Prostate gland (tissue), 2 donors: ENCODE measurements around the gene CORO2B.

Experiments used
- POLR2A ChIP-seq: fragments of 450-650 bp; IDR thresholded peaks from one replicate; pipeline ENCODE4 v1.6.1; 2016; ENCODE audit warnings: antibody characterized with exemption, mild to moderate bottlenecking
- TF ChIP-seq, protein P1 (sequence below), 4 experiments: fragments of 200-600 bp in 2 of 4; fragments of 450-650 bp in 2 of 4; sonication (generic) in 2 of 4; IDR thresholded peaks; 1 replicate in 3 of 4; 2 replicates in 1 of 4; pipeline ENCODE4 v1.5.1; 2016 to 2019; ENCODE audit warnings: antibody characterized with exemption in 4 of 4, mild to moderate bottlenecking in 2 of 4, moderate library complexity in 2 of 4

- TF ChIP-seq, protein P1, sequence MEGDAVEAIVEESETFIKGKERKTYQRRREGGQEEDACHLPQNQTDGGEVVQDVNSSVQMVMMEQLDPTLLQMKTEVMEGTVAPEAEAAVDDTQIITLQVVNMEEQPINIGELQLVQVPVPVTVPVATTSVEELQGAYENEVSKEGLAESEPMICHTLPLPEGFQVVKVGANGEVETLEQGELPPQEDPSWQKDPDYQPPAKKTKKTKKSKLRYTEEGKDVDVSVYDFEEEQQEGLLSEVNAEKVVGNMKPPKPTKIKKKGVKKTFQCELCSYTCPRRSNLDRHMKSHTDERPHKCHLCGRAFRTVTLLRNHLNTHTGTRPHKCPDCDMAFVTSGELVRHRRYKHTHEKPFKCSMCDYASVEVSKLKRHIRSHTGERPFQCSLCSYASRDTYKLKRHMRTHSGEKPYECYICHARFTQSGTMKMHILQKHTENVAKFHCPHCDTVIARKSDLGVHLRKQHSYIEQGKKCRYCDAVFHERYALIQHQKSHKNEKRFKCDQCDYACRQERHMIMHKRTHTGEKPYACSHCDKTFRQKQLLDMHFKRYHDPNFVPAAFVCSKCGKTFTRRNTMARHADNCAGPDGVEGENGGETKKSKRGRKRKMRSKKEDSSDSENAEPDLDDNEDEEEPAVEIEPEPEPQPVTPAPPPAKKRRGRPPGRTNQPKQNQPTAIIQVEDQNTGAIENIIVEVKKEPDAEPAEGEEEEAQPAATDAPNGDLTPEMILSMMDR (IDR thresholded peaks at IDR 0.05), result no peak
- no peak for TF ChIP-seq POLR2A
Measured at GRCh38 chr15:68683026-68683425, 104.2 kb downstream of the CORO2B start.
